Small intestine (tissue), 7 donors: Measurements from ENCODE around the gene BACH2. TPM values are rescaled to one million over a fixed set of nuclear protein-coding genes. Genes with fewer than 3 reads are reported as not detected.
A peak's percentile ranks its signal among the peaks of the same experiment; 100 is the strongest.

ENCODE experiments used
- DNase-seq, 2 donors: peaks; one replicate each; pipeline versions ENCODE4 v3.0.0 to v3.0.0-alpha.2; 2013
- FAIRE-seq: peaks from 2 replicates; lab custom pipeline; 2012; peaks lifted over from hg19 to GRCh38; lab: Jason Lieb, UNC
- H3K27ac ChIP-seq, 3 donors: one replicate each; pipeline ENCODE4 v1.5.1; 2013; ENCODE audit warnings: low read length in 2 of 3, mild to moderate bottlenecking in 2 of 3, control low read depth in 1 of 3, inconsistent platforms in 1 of 3, low read depth in 1 of 3, moderate library complexity in 1 of 3
- H3K27me3 ChIP-seq, 3 donors: one replicate each; pipeline ENCODE4 v1.6.1; 2013; ENCODE audit warnings: low read length in 3 of 3, inconsistent platforms in 1 of 3; ENCODE audit not compliant: control insufficient read depth in 3 of 3, insufficient read depth in 3 of 3
- H3K36me3 ChIP-seq, 3 donors: one replicate each; pipeline ENCODE4 v1.6.1; 2013; ENCODE audit warnings: low read length in 3 of 3, inconsistent platforms in 1 of 3, low read depth in 1 of 3, mild to moderate bottlenecking in 1 of 3, moderate library complexity in 1 of 3; ENCODE audit not compliant: control insufficient read depth in 3 of 3, insufficient read depth in 2 of 3
- H3K4me1 ChIP-seq, 3 donors: one replicate each; pipeline ENCODE4 v1.6.1; 2013; ENCODE audit warnings: low read length in 2 of 3, inconsistent platforms in 1 of 3, low read depth in 1 of 3, mild to moderate bottlenecking in 1 of 3, moderate library complexity in 1 of 3; ENCODE audit not compliant: control insufficient read depth in 3 of 3, insufficient read depth in 2 of 3
- H3K4me3 ChIP-seq, 3 donors: one replicate each; pipeline ENCODE4 v1.5.1; 2013; ENCODE audit warnings: low read length in 3 of 3, control low read depth in 1 of 3, inconsistent platforms in 1 of 3, low read depth in 1 of 3, mild to moderate bottlenecking in 1 of 3, moderate library complexity in 1 of 3
- H3K9me3 ChIP-seq, 2 donors: one replicate each; pipeline ENCODE4 v1.6.1; 2013; ENCODE audit warnings: low read depth in 1 of 2, low read length in 1 of 2; ENCODE audit not compliant: control insufficient read depth in 2 of 2, insufficient read depth in 1 of 2
- WGBS, 3 donors: extraction: QIAGEN DNeasy Blood & Tissue Kit; methylation state at CpG; one replicate each; pipeline ENCODE4 v1.1.7; 2013; 5-methylcytosine and 5-hydroxymethylcytosine counted together
- polyA plus RNA-seq, 4 donors: library from polyadenylated mRNA; stranded (reverse) in 3 of 4; unstranded in 1 of 4; fragments of 200-250 nt in 3 of 4; fragments of 120-200 nt in 1 of 4; gene quantifications; one replicate each; pipeline versions ENCODE4 v1.2.1 to v1.2.3, GENCODE V29; 2013
- donor health status: healthy with polysubstance abuse.
- donor health status: control.
- donor health status: control.
- donor health status: Bipolar disorder and iron deficiency.
- donor health status: healthy.

BACH2 gene
- polyA plus RNA-seq, 4 donors, result under 0.01 to 1.4 (median 0.67) TPM; not detected in 1

- FAIRE-seq, result no peak
Measured at GRCh38 chr6:89941031-89941762, 355.4 kb downstream of the BACH2 start.

GRCh38 chr6:89940225-89941027 is 356.2 kb downstream of the BACH2 start:
- 33 to 35% (median 34%) methylated on average over 9 of the region's 9 CpGs for WGBS, 3 donors
- no peak overlapping the region for H3K27ac ChIP-seq
- no peaks in the 10 kb centered on the region for H3K36me3 ChIP-seq
- DNase-seq (peak; percentile 75 to 79), FAIRE-seq (no peak)
- H3K4me1 ChIP-seq, result peaks cover 0 to 5% (median 0%) of the 10 kb centered on the region in 3 donors
- no peaks in the 10 kb centered on the region for H3K9me3 ChIP-seq
- H3K27me3 ChIP-seq, result no peaks in the 10 kb centered on the region
- H3K4me3 ChIP-seq, result no peak overlapping the region

More at GRCh38 chr6:89941031-89941762, 355.4 kb downstream of the BACH2 start:
- no peak overlapping the region for H3K27ac ChIP-seq
- no peaks in the 10 kb centered on the region for H3K36me3 ChIP-seq
- H3K4me3 ChIP-seq, result no peak overlapping the region
- H3K9me3 ChIP-seq, result no peaks in the 10 kb centered on the region
- peak in 1 of 2 donors; percentile 20 for DNase-seq
- 15 to 60% (median 34%) methylated on average over 15 of the region's 15 CpGs for WGBS, 3 donors
- peaks cover 0 to 5% (median 0%) of the 10 kb centered on the region in 3 donors for H3K4me1 ChIP-seq
- no peaks in the 10 kb centered on the region for H3K27me3 ChIP-seq

GRCh38 chr6:89939144-89939543 is 357.5 kb downstream of the BACH2 start:
- no peak overlapping the region for H3K4me3 ChIP-seq
- H3K27me3 ChIP-seq, result no peaks in the 10 kb centered on the region
- no peak for FAIRE-seq
- H3K4me1 ChIP-seq, result peaks cover 0 to 5% (median 0%) of the 10 kb centered on the region in 3 donors
- H3K36me3 ChIP-seq, result no peaks in the 10 kb centered on the region
- DNase-seq, result no peak
- WGBS, 3 donors, result 78 to 83% (median 79%) methylated on average over 2 of the region's 2 CpGs
- no peak overlapping the region for H3K27ac ChIP-seq
- no peaks in the 10 kb centered on the region for H3K9me3 ChIP-seq

GRCh38 chr6:89938014-89938413 is 358.6 kb downstream of the BACH2 start:
- peaks cover 0 to 5% (median 0%) of the 10 kb centered on the region in 3 donors for H3K4me1 ChIP-seq
- H3K27me3 ChIP-seq, result no peaks in the 10 kb centered on the region
- FAIRE-seq (no peak), DNase-seq (no peak)
- H3K27ac ChIP-seq, result no peak overlapping the region
- H3K9me3 ChIP-seq, result no peaks in the 10 kb centered on the region
- no peak overlapping the region for H3K4me3 ChIP-seq
- H3K36me3 ChIP-seq, result no peaks in the 10 kb centered on the region
- WGBS, 3 donors, result 82 to 91% (median 84%) methylated on average over 12 of the region's 12 CpGs

GRCh38 chr6:89936177-89936576 is 360.5 kb downstream of the BACH2 start:
- Histone ChIP-seq H3K9me3 (no peaks in the 10 kb centered on the region), H3K36me3 (peaks cover 0 to 4% (median 0%) of the 10 kb centered on the region in 3 donors), H3K27me3 (no peaks in the 10 kb centered on the region), H3K4me1 (no peaks in the 10 kb centered on the region), H3K27ac (no peak overlapping the region), H3K4me3 (no peak overlapping the region)
- 93 to 100% (median 97%) methylated on average over 1 of the region's 1 CpG for WGBS, 3 donors
- no peak for FAIRE-seq
- DNase-seq, result no peak

- Histone ChIP-seq H3K9me3 (no peaks in the 10 kb centered on the region), H3K4me3 (no peak overlapping the region), H3K4me1 (no peaks in the 10 kb centered on the region), H3K27me3 (peaks cover 0 to 2% (median 0%) of the 10 kb centered on the region in 3 donors), H3K36me3 (peaks cover 0 to 6% (median 0%) of the 10 kb centered on the region in 3 donors), H3K27ac (no peak overlapping the region)
- FAIRE-seq (no peak), DNase-seq (no peak)
- WGBS, 3 donors, result 91 to 93% (median 91%) methylated on average over 19 of the region's 19 CpGs
Measured at GRCh38 chr6:89934685-89935366, 361.8 kb downstream of the BACH2 start.

- H3K27me3 ChIP-seq, result peaks cover 0 to 2% (median 0%) of the 10 kb centered on the region in 3 donors
- H3K4me3 ChIP-seq, result no peak overlapping the region
- WGBS, 3 donors, result 82 to 91% (median 82%) methylated on average over 22 of the region's 22 CpGs
- DNase-seq (no peak), FAIRE-seq (no peak)
- no peaks in the 10 kb centered on the region for H3K4me1 ChIP-seq
- H3K9me3 ChIP-seq, result no peaks in the 10 kb centered on the region
- peaks cover 0 to 6% (median 0%) of the 10 kb centered on the region in 3 donors for H3K36me3 ChIP-seq
- H3K27ac ChIP-seq, result no peak overlapping the region
Measured at GRCh38 chr6:89932245-89932802, 364.3 kb downstream of the BACH2 start.

GRCh38 chr6:89930789-89931188 is 365.9 kb downstream of the BACH2 start:
- 87 to 92% (median 90%) methylated on average over 5 of the region's 5 CpGs for WGBS, 3 donors

More at GRCh38 chr6:89930789-89931188, 365.9 kb downstream of the BACH2 start:
- Histone ChIP-seq H3K9me3 (no peaks in the 10 kb centered on the region), H3K4me1 (no peaks in the 10 kb centered on the region), H3K27ac (no peak overlapping the region), H3K4me3 (no peak overlapping the region), H3K27me3 (peaks cover 0 to 2% (median 0%) of the 10 kb centered on the region in 3 donors), H3K36me3 (peaks cover 0 to 6% (median 0%) of the 10 kb centered on the region in 3 donors)
- FAIRE-seq (no peak), DNase-seq (no peak)
